ENCODE results near the gene CDKN2AIPNL.

Gene CDKN2AIPNL

DNA sequence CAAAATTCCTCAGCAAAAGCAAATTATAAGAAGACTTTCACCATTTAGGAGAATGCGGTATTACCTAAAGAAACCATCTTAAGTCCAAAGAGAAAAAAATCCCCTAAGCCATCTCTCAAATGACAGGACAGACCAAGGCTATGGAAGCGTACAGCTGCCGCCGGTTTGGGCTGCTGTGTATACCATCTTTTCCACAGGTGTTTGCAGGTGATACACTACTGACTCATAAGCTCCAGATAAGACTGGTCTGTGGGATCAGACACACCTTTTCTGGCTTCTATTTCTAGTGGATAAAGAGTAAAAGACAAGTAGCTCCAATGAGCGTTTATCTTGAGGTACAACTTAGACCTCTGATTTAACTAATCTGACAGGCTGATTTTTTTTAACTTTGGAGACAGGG lies 7.7 kb downstream of the CDKN2AIPNL start:
- TF ChIP-seq CTCF (IDR thresholded peaks at IDR 0.05; ENCODE audit: insufficient read depth, missing control alignments): no peak
- FAIRE-seq (no peak), DNase-seq (ENCODE audit: insufficient read length, low spot score) (no peak)

GRCh38 chr5:134398609-134399155 lies 13.0 kb downstream of the CDKN2AIPNL start:
- FAIRE-seq (no peak), DNase-seq (ENCODE audit: insufficient read length, low spot score) (no peak)
- TF ChIP-seq CTCF (IDR thresholded peaks at IDR 0.05; ENCODE audit: insufficient read depth, missing control alignments): no peak

- FAIRE-seq (no peak), DNase-seq (ENCODE audit: insufficient read length, low spot score) (no peak)
- no peak for TF ChIP-seq CTCF (IDR thresholded peaks at IDR 0.05; ENCODE audit: insufficient read depth, missing control alignments)
Measured at GRCh38 chr5:134397196-134397595, 14.5 kb downstream of the CDKN2AIPNL start.

DNA sequence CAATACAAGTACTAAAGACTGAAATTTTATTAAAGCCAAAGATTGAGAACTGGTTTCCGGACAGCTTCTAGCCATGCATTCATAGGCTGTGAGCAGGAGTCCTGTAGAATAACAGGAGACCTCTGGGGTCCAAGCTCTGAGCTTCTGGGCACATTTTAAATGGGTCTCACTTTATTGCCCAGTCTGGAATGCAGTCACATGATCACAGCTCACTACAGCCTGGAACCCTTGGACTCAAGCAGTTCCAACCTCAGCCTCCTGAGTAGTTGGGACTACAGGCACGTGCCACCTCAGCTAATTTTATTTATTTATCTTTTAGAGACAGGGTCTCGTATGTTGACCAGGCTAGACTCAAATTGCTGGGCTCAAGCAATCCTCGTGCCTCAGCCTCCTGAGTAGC lies 15.4 kb downstream of the CDKN2AIPNL start:
- no peak for TF ChIP-seq CTCF (IDR thresholded peaks at IDR 0.05; ENCODE audit: insufficient read depth, missing control alignments)
- no peak for FAIRE-seq
- no peak for DNase-seq (ENCODE audit: insufficient read length, low spot score)

DNA sequence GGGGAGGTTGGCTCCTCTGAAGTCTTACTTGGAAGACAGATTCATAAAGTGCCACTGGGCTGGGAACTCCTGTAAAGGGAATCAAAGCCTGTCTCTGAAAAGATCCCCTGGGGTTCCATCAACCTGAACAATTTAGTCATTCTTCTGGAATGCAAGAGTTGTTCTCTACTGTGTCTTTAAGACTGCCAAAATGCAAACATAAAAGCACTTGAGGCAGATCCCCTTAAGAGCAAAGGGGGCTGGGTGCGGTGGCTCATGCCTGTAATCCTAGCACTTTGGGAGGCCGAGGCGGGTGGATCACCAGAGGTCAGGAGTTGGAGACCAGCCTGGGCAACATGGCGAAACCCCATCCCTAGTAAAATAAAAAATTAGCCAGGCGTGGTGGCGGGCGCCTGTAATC lies 16.7 kb downstream of the CDKN2AIPNL start:
- FAIRE-seq (no peak), DNase-seq (ENCODE audit: insufficient read length, low spot score) (no peak)
- TF ChIP-seq CTCF (IDR thresholded peaks at IDR 0.05; ENCODE audit: insufficient read depth, missing control alignments): no peak

DNA sequence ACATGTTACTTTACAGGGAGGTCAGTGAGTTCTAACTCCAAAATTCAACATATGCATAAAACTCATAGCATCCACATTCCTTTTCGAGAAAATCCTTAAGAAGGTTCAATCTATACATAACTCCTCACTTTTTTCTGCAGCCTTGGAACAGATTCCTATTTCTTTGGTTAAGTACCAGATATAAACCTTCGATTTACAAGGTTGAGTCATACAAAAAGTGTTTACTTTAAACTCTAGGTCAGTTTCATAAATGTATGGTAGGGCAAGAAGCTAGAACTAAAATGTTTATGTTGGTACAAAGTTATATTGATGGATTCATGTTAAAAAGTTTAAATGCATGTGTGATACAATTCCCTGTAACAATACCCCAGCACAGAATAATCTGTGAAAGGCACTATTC lies 19.4 kb downstream of the CDKN2AIPNL start:
- TF ChIP-seq CTCF (IDR thresholded peaks at IDR 0.05; ENCODE audit: insufficient read depth, missing control alignments): no peak
- FAIRE-seq (no peak), DNase-seq (ENCODE audit: insufficient read length, low spot score) (no peak)

- DNase-seq (ENCODE audit: insufficient read length, low spot score) (no peak), FAIRE-seq (no peak)
- no peak for TF ChIP-seq CTCF (IDR thresholded peaks at IDR 0.05; ENCODE audit: insufficient read depth, missing control alignments)
Measured at GRCh38 chr5:134387443-134387842, 24.2 kb downstream of the CDKN2AIPNL start.
